ENCODE data around the gene ANXA11.

- no peak for TF ChIP-seq POLR2AphosphoS5 (IDR thresholded peaks at IDR 0.05; ENCODE audit: low read depth, low read length)
- TF ChIP-seq SIN3A (IDR thresholded peaks at IDR 0.05; ENCODE audit: borderline replicate concordance, insufficient read depth, low read length) = no peak
- TF ChIP-seq TAF1 (IDR thresholded peaks at IDR 0.05; ENCODE audit: borderline replicate concordance, insufficient read depth, low read length) = no peak
- TF ChIP-seq REST (IDR thresholded peaks at IDR 0.05; ENCODE audit: insufficient read depth in 1 of 2, low read depth in 2 of 2, low read length in 2 of 2) = no peak
- no peak for TF ChIP-seq FOXP2 (optimal IDR thresholded peaks at IDR 0.05; ENCODE audit: borderline replicate concordance, extremely low read depth, extremely low read length, insufficient read depth)
Measured at GRCh38 chr10:80206277-80206655, 929 bp upstream of the ANXA11 start.

Data from PFSK-1 (cell line).